GM23338 (cell line): ENCODE measurements around the gene CCDC183.

ENCODE experiments used
- CREB1 ChIP-seq: fragments of 250-450 bp; sonication (Bioruptor Pico); IDR thresholded peaks from 2 replicates; pipeline ENCODE4 v1.5.0; 2020; ENCODE audit warnings: low read depth, mild to moderate bottlenecking, moderate library complexity
- CTCF ChIP-seq, 2 experiments: fragments of 200-600 bp in 1 of 2; sonication (generic) in 1 of 2; conservative IDR thresholded peaks; 2 replicates each; pipeline versions ENCODE4 v1.5.1 to v1.6.1; 2016 to 2017; ENCODE audit warnings: antibody characterized with exemption in 2 of 2, low read depth in 2 of 2, mild to moderate bottlenecking in 2 of 2, moderate library complexity in 1 of 2
- EZH2 ChIP-seq: fragments of 200-600 bp; sonication (generic); IDR thresholded peaks from one replicate; pipeline ENCODE4 v1.8.0; 2017; ENCODE audit warnings: antibody characterized with exemption, mild to moderate bottlenecking, low read depth; ENCODE audit not compliant: unreplicated experiment
- EZH2phosphoT487 ChIP-seq: fragments of 200-600 bp; sonication (generic); IDR thresholded peaks from one replicate; pipeline ENCODE4 v1.8.1; 2018; ENCODE audit warnings: antibody characterized with exemption; ENCODE audit not compliant: unreplicated experiment
- JUNB ChIP-seq: IDR thresholded peaks from one replicate; pipeline ENCODE4 v1.6.1; 2016; ENCODE audit warnings: antibody characterized with exemption; ENCODE audit not compliant: unreplicated experiment
- POLR2AphosphoS5 ChIP-seq: IDR thresholded peaks from 2 replicates; pipeline ENCODE4 v1.6.1; 2016; ENCODE audit warnings: antibody characterized with exemption, low read depth
- REST ChIP-seq: IDR thresholded peaks from one replicate; pipeline ENCODE4 v1.6.1; 2018; ENCODE audit warnings: antibody characterized with exemption; ENCODE audit not compliant: unreplicated experiment

DNA sequence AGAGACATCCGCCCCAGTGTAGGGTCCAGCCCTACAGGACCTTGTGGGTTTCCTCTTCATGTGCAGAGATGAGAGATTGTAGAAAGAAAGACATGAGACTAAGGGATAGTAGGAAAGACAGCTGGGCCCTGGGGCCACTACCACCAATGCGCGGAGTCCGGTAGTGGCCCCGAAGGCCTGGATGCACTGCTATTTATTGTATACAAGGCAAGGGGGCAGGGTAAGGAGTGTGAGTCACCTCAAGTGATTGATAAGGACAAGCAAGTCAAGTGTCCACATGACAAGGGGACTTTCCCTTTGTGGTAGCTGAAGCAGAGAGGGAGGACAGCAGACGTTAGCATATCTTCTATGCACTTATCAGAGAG is 11.2 kb upstream of the CCDC183 start:
- TF ChIP-seq CTCF (conservative IDR thresholded peaks at IDR 0.05; ENCODE audit: low read depth in 2 of 2) = no peak
- no peak for TF ChIP-seq EZH2phosphoT487
- no peak for TF ChIP-seq REST
- TF ChIP-seq POLR2AphosphoS5 = no peak
- no peak for TF ChIP-seq CREB1 (CRISPR knock-in tag)
- TF ChIP-seq JUNB = no peak
- TF ChIP-seq EZH2 = no peak
